GM12892 (cell line): ENCODE results near the gene LYPD6B.

ENCODE experiments used
- POLR2A ChIP-seq: IDR thresholded peaks from 2 replicates; pipeline ENCODE4 v1.6.1; 2011; ENCODE audit warnings: low read depth, low read length, control low read depth
- POLR2AphosphoS5 ChIP-seq: IDR thresholded peaks from 2 replicates; pipeline ENCODE4 v1.6.1; 2011; ENCODE audit warnings: low read depth, low read length, control low read depth
- TAF1 ChIP-seq: IDR thresholded peaks from 2 replicates; pipeline ENCODE4 v1.6.1; 2011; ENCODE audit warnings: low read depth, mild to moderate bottlenecking, control low read depth, low read length, borderline replicate concordance

- TF ChIP-seq TAF1 (no peak), POLR2A (no peak), POLR2AphosphoS5 (no peak)
Observed at GRCh38 chr2:149002891-149003740, 35.4 kb upstream of the LYPD6B start.
